HepG2 (cell line): ENCODE results near the gene SFTA2. TPM values are rescaled to one million over a fixed set of nuclear protein-coding genes. Genes with fewer than 3 reads are reported as not detected.

Source experiments
- ARNT2 ChIP-seq: sonication (generic); formaldehyde crosslinking; IDR thresholded peaks from 2 replicates; pipeline ENCODE4 v1.8.0; 2022; ENCODE audit warnings: mild to moderate bottlenecking, low read depth, missing genetic modification reagents, moderate library complexity
- HOXA9 ChIP-seq: sonication (generic); formaldehyde crosslinking; IDR thresholded peaks from 2 replicates; pipeline ENCODE4 v1.8.1; 2022; ENCODE audit warnings: missing genetic modification reagents, mild to moderate bottlenecking, moderate library complexity, borderline replicate concordance
- MED13 ChIP-seq: sonication (generic); formaldehyde crosslinking; IDR thresholded peaks from 2 replicates; pipeline ENCODE4 v1.5.0; 2020; ENCODE audit warnings: missing genetic modification reagents
- STAT5B ChIP-seq: sonication (generic); formaldehyde crosslinking; IDR thresholded peaks from 2 replicates; pipeline ENCODE4 v1.4.0; 2020; ENCODE audit warnings: missing genetic modification reagents
- TFAP4 ChIP-seq: sonication (generic); IDR thresholded peaks from 2 replicates; pipeline ENCODE4 v1.6.1; 2016; ENCODE audit warnings: low read depth, borderline replicate concordance
- XBP1 ChIP-seq: sonication (generic); formaldehyde crosslinking; IDR thresholded peaks from 2 replicates; pipeline ENCODE4 v1.5.0; 2020; ENCODE audit warnings: missing genetic modification reagents
- YEATS2 ChIP-seq: sonication (generic); formaldehyde crosslinking; IDR thresholded peaks from 2 replicates; pipeline ENCODE4 v1.4.0; 2020; ENCODE audit warnings: missing genetic modification reagents, borderline replicate concordance
- ZNF766 ChIP-seq: sonication (generic); formaldehyde crosslinking; IDR thresholded peaks from 2 replicates; pipeline ENCODE4 v1.5.0; 2020; ENCODE audit warnings: missing genetic modification reagents, borderline replicate concordance
- ZNF773 ChIP-seq: sonication (generic); formaldehyde crosslinking; IDR thresholded peaks from 2 replicates; pipeline ENCODE4 v1.4.0; 2020; ENCODE audit warnings: missing genetic modification reagents, borderline replicate concordance
- polyA plus RNA-seq, 8 experiments: library from polyadenylated mRNA; depleted of rRNA in 3 of 8; stranded (reverse) in 7 of 8; unstranded in 1 of 8; fragments of >200 nt; fragmentation: Illumina TruSeq in 4 of 8; extraction: Trizol in 4 of 8; gene quantifications; 2 replicates each; pipeline versions ENCODE4 v1.2.1 to v1.2.3, GENCODE V29; 2011 to 2016; ENCODE audit warnings: low read depth in 4 of 8, missing spikeins in 1 of 8, mixed read lengths in 1 of 8; ENCODE audit not compliant: insufficient read depth in 1 of 8
- total RNA-seq, 5 experiments: library from RNA; depleted of rRNA; stranded (reverse); fragments of >200 nt; fragmentation: Illumina TruSeq; extraction: Trizol; gene quantifications; 2 replicates each; pipeline ENCODE4 v1.2.3, GENCODE V29; 2016; ENCODE audit warnings: low read depth in 1 of 5
- TF ChIP-seq, protein P1 (sequence below): sonication (generic); formaldehyde crosslinking; IDR thresholded peaks from 2 replicates; pipeline ENCODE4 v1.5.1; 2020; ENCODE audit warnings: mild to moderate bottlenecking, missing genetic modification reagents, borderline replicate concordance
- TF ChIP-seq, protein P2 (sequence below): sonication (generic); formaldehyde crosslinking; IDR thresholded peaks from 2 replicates; pipeline ENCODE4 v1.5.0; 2020; ENCODE audit warnings: missing genetic modification reagents
- TF ChIP-seq, protein P3 (sequence below): sonication (generic); formaldehyde crosslinking; IDR thresholded peaks from 2 replicates; pipeline ENCODE4 v1.4.0; 2020; ENCODE audit warnings: mild to moderate bottlenecking, missing genetic modification reagents

Gene SFTA2
- total and polyA plus RNA-seq, 2 of the 13 experiments (the other 11 are each of a cell fraction or from before 2014, with no cell fraction given), result not detected

DNA sequence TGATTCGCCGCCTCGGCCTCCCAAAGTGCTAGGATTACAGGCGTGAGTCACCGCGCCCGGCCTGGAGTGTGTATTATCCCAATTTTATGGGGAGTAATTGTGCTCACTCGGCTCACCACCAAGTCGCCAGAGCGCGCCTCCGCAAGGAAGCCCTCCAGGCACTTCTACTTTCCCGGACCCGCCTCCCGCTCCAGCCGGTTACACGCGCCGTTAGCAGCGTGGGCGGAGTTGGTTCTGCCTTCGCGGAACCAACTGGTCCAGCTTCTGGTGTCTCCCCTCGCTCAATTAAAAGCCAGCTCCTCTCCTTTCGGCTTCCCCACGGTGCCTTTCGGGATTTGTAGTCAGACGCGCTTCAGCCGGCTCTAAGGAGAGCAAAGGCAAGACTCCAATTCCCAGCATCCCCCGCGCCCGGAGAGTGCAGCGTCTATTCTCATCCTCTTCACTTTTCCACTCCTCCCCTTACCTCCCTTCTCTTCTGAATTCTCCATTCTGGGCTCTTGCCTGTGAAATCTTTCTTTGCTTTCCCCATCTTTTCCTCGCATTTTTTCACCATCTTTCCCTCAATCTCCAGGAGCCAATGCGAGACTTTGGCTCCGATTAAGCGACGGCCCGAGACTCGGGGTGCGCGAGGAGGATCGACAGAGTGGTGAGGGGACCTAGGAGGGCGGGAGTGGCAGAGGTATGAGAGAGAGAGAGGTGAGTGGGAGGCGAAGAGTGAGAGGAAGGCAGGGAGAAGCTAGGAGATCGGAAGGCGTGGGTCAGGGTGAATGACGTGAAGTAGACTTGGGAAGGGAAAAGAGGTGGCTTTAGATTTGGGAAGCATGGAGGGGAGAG, 24.0 kb downstream of the SFTA2 start, which contains the start of gene GTF2H4 (continued):
- TF ChIP-seq MED13 (CRISPR knock-in tag) (no peak), TFAP4 (peak; percentile 69; the same call in 1 of the 2 replicates), STAT5B (CRISPR knock-in tag) (no peak; the same call in 1 of the 2 replicates), HOXA9 (CRISPR knock-in tag) (no peak), XBP1 (no peak), YEATS2 (CRISPR knock-in tag) (peak; percentile 91), ZNF766 (no peak; the same call in 1 of the 2 replicates), ARNT2 (0 out of 2 replicates have a peak, but pooled peaks have one; percentile 54), ZNF773 (CRISPR knock-in tag) (no peak; the same call in 1 of the 2 replicates)
- TF ChIP-seq, protein P1, sequence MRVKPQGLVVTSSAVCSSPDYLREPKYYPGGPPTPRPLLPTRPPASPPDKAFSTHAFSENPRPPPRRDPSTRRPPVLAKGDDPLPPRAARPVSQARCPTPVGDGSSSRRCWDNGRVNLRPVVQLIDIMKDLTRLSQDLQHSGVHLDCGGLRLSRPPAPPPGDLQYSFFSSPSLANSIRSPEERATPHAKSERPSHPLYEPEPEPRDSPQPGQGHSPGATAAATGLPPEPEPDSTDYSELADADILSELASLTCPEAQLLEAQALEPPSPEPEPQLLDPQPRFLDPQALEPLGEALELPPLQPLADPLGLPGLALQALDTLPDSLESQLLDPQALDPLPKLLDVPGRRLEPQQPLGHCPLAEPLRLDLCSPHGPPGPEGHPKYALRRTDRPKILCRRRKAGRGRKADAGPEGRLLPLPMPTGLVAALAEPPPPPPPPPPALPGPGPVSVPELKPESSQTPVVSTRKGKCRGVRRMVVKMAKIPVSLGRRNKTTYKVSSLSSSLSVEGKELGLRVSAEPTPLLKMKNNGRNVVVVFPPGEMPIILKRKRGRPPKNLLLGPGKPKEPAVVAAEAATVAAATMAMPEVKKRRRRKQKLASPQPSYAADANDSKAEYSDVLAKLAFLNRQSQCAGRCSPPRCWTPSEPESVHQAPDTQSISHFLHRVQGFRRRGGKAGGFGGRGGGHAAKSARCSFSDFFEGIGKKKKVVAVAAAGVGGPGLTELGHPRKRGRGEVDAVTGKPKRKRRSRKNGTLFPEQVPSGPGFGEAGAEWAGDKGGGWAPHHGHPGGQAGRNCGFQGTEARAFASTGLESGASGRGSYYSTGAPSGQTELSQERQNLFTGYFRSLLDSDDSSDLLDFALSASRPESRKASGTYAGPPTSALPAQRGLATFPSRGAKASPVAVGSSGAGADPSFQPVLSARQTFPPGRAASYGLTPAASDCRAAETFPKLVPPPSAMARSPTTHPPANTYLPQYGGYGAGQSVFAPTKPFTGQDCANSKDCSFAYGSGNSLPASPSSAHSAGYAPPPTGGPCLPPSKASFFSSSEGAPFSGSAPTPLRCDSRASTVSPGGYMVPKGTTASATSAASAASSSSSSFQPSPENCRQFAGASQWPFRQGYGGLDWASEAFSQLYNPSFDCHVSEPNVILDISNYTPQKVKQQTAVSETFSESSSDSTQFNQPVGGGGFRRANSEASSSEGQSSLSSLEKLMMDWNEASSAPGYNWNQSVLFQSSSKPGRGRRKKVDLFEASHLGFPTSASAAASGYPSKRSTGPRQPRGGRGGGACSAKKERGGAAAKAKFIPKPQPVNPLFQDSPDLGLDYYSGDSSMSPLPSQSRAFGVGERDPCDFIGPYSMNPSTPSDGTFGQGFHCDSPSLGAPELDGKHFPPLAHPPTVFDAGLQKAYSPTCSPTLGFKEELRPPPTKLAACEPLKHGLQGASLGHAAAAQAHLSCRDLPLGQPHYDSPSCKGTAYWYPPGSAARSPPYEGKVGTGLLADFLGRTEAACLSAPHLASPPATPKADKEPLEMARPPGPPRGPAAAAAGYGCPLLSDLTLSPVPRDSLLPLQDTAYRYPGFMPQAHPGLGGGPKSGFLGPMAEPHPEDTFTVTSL (CRISPR knock-in tag), result peak; percentile 59; the same call in 1 of the 2 replicates
- TF ChIP-seq, protein P2, sequence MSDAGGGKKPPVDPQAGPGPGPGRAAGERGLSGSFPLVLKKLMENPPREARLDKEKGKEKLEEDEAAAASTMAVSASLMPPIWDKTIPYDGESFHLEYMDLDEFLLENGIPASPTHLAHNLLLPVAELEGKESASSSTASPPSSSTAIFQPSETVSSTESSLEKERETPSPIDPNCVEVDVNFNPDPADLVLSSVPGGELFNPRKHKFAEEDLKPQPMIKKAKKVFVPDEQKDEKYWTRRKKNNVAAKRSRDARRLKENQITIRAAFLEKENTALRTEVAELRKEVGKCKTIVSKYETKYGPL (CRISPR knock-in tag), result no peak
- TF ChIP-seq, protein P3, sequence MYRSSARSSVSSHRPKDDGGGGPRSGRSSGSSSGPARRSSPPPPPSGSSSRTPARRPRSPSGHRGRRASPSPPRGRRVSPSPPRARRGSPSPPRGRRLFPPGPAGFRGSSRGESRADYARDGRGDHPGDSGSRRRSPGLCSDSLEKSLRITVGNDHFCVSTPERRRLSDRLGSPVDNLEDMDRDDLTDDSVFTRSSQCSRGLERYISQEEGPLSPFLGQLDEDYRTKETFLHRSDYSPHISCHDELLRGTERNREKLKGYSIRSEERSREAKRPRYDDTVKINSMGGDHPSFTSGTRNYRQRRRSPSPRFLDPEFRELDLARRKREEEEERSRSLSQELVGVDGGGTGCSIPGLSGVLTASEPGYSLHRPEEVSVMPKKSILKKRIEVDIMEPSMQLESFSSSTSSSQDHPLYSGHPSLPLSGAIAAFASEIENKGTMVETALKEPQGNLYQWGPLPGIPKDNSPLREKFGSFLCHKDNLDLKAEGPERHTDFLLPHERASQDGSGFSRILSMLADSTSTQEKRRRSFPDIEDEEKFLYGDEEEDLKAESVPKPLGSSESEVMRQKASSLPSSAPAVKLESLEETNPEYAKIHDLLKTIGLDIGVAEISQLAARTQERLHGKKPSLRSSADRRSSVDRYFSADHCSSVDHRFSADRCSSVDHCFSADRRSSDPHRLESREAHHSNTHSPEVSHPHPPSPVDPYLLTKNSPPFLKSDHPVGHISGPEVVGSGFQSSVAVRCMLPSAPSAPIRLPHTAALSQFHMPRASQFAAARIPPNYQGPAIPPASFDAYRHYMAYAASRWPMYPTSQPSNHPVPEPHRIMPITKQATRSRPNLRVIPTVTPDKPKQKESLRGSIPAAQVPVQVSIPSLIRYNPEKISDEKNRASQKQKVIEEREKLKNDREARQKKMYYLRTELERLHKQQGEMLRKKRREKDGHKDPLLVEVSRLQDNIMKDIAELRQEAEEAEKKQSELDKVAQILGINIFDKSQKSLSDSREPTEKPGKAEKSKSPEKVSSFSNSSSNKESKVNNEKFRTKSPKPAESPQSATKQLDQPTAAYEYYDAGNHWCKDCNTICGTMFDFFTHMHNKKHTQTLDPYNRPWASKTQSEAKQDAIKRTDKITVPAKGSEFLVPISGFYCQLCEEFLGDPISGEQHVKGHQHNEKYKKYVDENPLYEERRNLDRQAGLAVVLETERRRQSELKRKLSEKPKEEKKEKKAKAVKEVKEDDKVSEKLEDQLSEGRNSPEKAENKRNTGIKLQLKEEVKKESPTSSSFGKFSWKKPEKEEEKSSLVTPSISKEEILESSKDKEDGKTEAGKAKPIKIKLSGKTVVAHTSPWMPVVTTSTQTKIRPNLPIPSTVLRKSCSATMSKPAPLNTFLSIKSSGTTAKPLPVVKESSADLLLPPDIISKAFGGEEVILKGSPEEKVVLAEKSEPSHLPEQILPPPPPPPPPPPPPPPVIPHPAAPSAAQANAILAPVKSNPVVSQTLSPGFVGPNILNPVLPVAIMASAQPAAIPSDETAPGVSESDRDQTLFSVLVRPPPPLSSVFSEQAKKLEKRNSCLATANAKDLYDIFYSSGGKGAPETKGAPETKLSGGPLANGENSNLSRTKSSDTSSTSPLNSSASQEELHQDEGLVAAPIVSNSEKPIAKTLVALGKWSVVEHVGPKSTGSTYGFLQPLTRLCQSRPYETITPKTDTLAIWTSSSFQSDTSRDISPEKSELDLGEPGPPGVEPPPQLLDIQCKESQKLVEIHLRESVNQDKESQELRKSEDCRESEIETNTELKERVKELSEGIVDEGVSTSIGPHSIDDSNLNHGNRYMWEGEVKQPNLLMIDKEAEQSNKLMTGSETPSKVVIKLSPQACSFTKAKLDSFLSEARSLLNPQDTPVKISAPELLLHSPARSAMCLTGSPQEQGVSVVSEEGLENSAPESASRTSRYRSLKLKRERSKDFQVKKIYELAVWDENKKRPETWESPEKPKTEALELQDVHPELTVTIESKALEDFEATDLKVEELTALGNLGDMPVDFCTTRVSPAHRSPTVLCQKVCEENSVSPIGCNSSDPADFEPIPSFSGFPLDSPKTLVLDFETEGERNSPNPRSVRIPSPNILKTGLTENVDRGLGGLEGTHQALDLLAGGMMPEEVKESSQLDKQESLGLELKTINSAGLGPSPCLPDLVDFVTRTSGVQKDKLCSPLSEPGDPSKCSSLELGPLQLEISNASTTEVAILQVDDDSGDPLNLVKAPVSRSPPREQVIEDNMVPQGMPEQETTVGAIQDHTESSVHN, result 0 out of 2 replicates have a peak, but pooled peaks have one; percentile 17
